GM08714 (cell line): ENCODE data around the gene KHDRBS2.
A peak's percentile ranks its signal among the peaks of the same experiment; 100 is the strongest.

Experiments used
- H3K4me3 ChIP-seq: fragments of 200-500 bp; sonication (Bioruptor generic); 2 replicates; pipeline ENCODE4 v1.5.1; 2014; ENCODE audit warnings: mild to moderate bottlenecking, low read length, inconsistent platforms
- ZNF274 ChIP-seq: IDR thresholded peaks from 2 replicates; pipeline ENCODE4 v1.6.1; 2012; ENCODE audit warnings: mild to moderate bottlenecking, low read depth, low read length

Gene KHDRBS2

DNA sequence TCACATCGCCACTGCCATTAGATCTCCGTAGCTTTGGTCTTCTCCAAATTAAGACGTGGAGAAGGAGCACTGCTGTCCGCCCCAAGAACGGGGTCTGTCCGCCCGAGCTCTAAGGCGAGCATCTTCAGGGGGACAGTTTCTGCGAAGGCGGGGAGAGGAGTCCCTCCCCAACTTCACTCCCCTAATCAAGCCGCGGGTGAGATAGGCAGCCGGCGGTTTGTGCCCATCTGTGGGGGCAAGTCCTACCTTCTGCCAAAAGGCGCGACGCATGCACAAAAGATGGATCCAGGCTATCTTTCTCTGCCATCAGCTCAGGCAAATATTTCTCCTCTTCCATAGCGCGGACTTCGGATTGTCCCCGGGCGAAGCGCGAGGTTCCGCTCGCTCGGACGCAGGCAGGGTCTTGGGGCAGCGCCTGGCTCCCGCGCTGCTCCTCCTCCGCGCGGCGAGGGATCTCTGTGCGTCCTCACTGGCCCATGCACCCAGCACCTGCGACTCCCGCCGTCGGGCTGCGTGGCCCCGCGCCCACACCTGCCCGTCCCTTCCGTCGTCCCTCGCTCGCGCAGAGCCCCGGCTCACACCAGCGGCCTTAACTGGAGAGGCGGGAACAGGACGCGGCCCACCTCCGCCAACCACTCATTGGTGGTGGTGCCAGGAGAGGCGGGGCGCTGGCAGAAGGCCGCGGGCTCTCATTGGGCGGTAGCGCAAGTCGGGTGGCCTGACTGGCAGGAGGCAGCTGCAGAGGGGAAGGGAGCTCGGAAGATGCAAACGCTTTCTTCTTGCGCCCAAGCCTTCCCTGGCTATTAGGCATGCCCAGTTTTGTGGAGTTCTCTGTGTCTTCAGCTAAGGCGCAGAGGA lies at the start of gene KHDRBS2:
Gene KHDRBS2, minus strand, starts transcription at position 614 of the 858 bp plus-strand sequence.
- peak within 1 kb of the TSS; percentile 59; the same call in 1 of the 2 replicates for H3K4me3 ChIP-seq
- TF ChIP-seq ZNF274: no peak

GRCh38 chr6:62328607-62329006 lies 42.6 kb upstream of the KHDRBS2 start:
- no peak overlapping the region for H3K4me3 ChIP-seq
- TF ChIP-seq ZNF274: no peak

- TF ChIP-seq ZNF274: no peak
- no peak overlapping the region for H3K4me3 ChIP-seq
These were observed 38.8 kb upstream of the KHDRBS2 start for GRCh38 chr6:62324834-62325233.

DNA sequence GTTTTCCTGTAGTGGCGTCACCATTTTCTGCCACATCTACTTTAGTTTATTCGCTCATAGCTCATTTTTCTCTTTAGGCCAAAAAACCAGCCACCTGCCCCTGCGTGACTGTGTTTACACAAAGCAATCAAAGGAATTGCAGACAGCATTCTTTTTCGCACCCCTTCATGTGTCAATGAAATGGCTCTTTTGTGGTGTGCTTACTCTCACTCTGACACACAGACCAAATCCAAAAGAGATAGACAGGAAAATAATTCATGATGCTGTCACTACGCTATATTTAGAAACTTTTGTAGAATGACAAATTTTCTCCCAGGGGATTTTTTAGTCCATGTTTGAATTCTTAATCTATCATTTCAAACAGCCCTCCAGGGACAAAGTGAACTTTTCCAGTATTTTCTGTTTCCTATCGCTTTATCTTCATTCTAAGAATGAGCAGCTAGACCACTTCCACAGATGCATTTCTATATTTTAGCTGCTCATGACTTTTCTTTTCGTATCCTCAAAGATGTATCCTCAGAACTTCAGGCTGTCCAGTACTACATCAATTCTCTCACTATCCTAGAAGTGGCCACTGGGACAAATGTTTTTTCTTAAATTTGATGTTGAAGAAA lies 37.9 kb upstream of the KHDRBS2 start:
- TF ChIP-seq ZNF274: no peak
- no peak overlapping the region for H3K4me3 ChIP-seq

DNA sequence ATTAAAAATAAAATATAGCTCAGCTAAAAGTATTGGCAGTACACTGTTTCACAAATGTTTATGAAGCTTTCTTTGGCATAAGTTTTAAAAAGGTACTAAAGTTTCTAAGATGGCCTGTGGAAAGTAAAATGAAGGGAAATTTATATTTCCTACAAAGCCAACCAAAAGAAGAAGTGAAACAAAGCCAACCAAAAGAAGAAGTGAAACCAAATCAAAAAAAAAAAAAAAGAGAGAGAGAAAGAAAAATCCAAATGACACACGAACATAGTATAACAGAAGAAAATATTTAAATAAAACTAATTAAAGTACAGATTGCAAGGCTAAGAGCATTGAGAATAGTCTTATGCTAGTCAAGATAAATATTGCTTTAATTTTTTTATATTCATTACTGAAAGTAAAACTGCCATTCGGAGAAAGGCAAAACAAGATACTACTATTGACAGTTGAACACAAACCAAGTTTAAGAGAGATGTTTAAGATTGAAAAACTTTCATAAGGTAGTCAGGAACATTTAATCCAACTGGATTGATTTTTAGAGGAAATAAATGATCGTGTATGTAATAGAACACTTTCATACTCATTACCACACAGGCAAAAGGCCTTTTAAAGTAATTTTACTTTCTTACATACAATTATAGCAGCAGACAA lies 12.8 kb upstream of the KHDRBS2 start:
- no peak for TF ChIP-seq ZNF274
- H3K4me3 ChIP-seq: no peak overlapping the region

DNA sequence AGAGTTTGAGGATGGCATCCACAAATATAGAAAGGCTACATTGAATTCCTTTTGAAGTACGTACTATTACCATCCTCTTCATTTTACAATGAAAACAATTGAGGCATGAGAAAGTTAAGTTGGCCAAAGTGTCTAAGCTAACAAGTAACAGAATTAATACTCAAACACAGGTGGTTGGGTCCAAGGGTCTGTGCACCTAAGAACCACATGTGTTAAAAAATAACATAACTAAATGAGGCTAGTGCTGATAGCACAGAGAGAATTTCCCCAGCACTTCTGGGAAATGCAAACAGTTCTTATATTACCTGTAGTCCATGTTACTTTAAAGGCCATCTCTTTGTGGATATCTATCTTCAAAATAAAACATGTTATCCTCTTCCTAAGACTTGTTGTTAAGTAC lies 10.5 kb upstream of the KHDRBS2 start:
- H3K4me3 ChIP-seq: no peak overlapping the region
- no peak for TF ChIP-seq ZNF274

DNA sequence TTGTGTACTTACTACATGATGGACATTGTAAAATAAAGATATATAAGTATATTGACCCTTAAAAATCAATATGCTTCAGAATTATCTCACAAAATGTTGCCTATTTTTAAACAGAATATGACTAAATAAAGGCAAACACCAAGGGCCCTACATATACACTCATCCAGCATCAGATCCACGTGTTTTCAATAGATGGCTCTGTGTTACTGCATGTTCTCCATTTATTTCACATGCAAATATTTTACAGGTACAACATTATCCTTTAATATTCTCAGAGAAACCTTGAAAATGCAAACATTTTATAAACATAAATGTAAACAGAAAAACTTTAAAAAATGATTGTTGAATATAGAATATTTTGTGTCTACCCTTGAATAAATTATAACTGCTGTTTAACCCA lies 2.9 kb upstream of the KHDRBS2 start:
- TF ChIP-seq ZNF274: no peak
- H3K4me3 ChIP-seq: no peak overlapping the region

- no peak overlapping the region for H3K4me3 ChIP-seq
These were observed 2.5 kb upstream of the KHDRBS2 start for GRCh38 chr6:62288562-62288961.

DNA sequence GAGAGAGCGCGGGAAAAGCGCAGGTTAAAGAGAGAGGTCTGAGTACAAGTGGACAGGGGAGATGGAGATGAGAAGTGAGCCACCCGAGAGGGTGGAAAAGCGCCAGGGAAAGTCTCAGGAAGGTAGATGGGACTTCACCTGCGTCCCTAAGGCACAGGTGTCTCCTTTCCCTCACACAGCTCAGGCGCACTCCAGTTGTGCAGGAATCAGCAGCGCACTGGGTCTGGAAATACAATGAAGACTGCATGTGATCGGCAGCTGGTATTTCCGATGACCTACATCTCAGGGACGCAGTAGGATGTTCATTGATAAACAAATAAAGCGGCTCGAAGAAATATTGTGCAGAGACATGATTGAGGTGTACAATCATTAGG lies 432 bp upstream of the KHDRBS2 start:
- peak overlapping the region; percentile 52; the same call in 1 of the 2 replicates for H3K4me3 ChIP-seq
- no peak for TF ChIP-seq ZNF274

More at GRCh38 chr6:62288562-62288961, 2.5 kb upstream of the KHDRBS2 start:
- TF ChIP-seq ZNF274: no peak

DNA sequence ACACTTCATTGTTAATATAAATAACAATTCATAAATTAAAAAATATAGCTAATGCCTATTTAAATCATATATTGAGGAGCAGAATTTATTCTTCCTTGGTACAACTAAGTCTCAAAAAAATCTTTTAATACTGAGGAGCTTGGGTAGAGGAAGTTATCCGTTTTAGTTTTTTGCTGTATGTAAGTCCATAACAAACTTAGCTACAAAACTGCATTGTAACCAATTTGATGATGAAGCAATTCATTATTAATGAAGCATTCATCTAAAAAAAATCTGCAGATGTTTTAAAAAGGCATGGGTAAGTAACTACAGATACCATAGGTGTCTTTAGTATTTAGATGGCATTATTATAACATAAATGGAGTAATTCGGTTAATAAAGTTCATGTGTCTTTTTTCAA lies 1.3 kb downstream of the KHDRBS2 start:
- H3K4me3 ChIP-seq: no peak overlapping the region
- TF ChIP-seq ZNF274: no peak

GRCh38 chr6:62283796-62284411 lies 2.1 kb downstream of the KHDRBS2 start:
- TF ChIP-seq ZNF274: no peak
- no peak overlapping the region for H3K4me3 ChIP-seq

DNA sequence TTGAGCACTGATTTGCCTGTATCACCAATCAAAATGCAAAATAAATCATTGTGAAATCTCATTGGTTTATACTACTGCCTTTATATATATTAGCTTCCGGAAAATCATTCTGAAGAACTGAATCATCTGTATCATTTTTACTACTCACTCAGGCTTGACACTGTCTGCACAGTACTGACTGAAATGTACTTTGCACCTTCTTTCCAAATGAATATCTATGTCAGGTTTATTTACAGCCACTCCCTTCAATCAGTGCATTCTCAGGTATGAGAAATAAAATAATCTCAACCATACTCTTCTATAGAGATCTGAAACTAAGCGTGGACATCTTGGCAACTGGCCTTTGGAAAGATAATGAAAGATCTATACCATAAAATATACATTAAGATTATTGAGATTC lies 2.7 kb downstream of the KHDRBS2 start:
- TF ChIP-seq ZNF274: no peak

GRCh38 chr6:62280099-62280498 lies 5.9 kb downstream of the KHDRBS2 start:
- H3K4me3 ChIP-seq: no peak overlapping the region
- no peak for TF ChIP-seq ZNF274

More for the DNA sequence above, 2.7 kb downstream of the KHDRBS2 start:
- no peak overlapping the region for H3K4me3 ChIP-seq

DNA sequence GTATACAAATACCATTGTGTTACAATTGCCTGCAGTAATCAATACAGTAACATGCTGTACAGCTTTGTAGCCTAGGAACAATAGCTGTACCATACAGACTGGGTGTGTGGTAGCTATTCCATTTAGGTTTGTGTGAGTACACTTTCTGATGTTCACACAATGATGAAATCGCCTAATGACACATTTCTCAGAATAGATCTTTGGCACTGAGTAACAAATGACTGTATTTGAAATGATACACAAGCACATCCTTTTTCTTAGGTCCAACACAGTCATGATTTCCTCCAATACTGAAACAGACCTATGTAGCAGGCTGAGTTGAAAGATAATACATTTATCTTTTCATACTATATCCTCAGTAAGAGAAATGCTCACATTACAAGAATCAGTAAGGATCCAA lies 13.9 kb downstream of the KHDRBS2 start:
- H3K4me3 ChIP-seq: no peak overlapping the region
- TF ChIP-seq ZNF274: no peak
